GM12801 (cell line): ENCODE results near the gene GSX2.

Source experiments
- CTCF ChIP-seq: IDR thresholded peaks from one replicate; pipeline ENCODE4 v1.5.1; 2011; ENCODE audit warnings: control low read depth; ENCODE audit not compliant: insufficient read length; ENCODE audit errors: extremely low read depth

Gene GSX2

GRCh38 chr4:54144199-54144598 is 44.2 kb downstream of the GSX2 start:
- TF ChIP-seq CTCF, result no peak

- TF ChIP-seq CTCF, result no peak
These were observed 44.8 kb downstream of the GSX2 start for GRCh38 chr4:54144661-54145171.

GRCh38 chr4:54146139-54146538 is 46.2 kb downstream of the GSX2 start:
- TF ChIP-seq CTCF, result no peak

- no peak for TF ChIP-seq CTCF
These were observed 49.4 kb downstream of the GSX2 start for GRCh38 chr4:54149323-54149722.
